ENCODE measurements around the gene GRHL1. TPM values are rescaled to one million over a fixed set of nuclear protein-coding genes. Genes with fewer than 3 reads are reported as not detected.
"Not testable (repeated sequence)": the region's sequence is repeated elsewhere in the genome, so short reads cannot be mapped to it uniquely, and the experiment has no call there.

GRHL1 gene
- total and polyA plus RNA-seq, 9 of the 15 experiments (the other 6 are each of a cell fraction or from before 2014, with no cell fraction given) = 1.7 to 6.1 (median 4.7) TPM

- Histone ChIP-seq H3K79me2 (ENCODE audit: control insufficient read depth, insufficient read depth, low read length) (peaks cover 54% of the 10 kb centered on the region), H3K4me1 (replicated peaks in 1 of 2; ENCODE audit: control insufficient read depth in 2 of 2, insufficient read depth in 2 of 2, low read length in 2 of 2) (peaks cover 43 to 73% of the 10 kb centered on the region in 2 experiments), H3K9ac (ENCODE audit: insufficient read depth in 1 of 2, low read depth in 2 of 2, low read length in 2 of 2) (peak overlapping the region; percentile 89 to 91), H3K4me2 (ENCODE audit: insufficient read depth, low read length) (peak overlapping the region; percentile 97), H3K4me3 (peak overlapping the region; percentile 47), H2AFZ (ENCODE audit: low read depth, low read length) (peak overlapping the region; percentile 89), H3K27ac (ENCODE audit: extremely low read depth, low read depth, low read length) (peak overlapping the region; percentile 96)
- H3K9me3 ChIP-seq (replicated peaks; ENCODE audit: control insufficient read depth, insufficient read depth, low read depth, low read length); H3K27me3 ChIP-seq (ENCODE audit: control insufficient read depth in 2 of 2, insufficient read depth in 2 of 2, low read length in 2 of 2); H4K20me1 ChIP-seq (replicated peaks; ENCODE audit: control insufficient read depth, insufficient read depth, low read length); in situ Hi-C loops (cut with MboI); H3K9me1 ChIP-seq (ENCODE audit: control insufficient read depth, insufficient read depth, low read length); ATAC-seq; FAIRE-seq; CTCF ChIA-PET (ENCODE audit: low intra/inter-chr PET ratio); H3K36me3 ChIP-seq (ENCODE audit: control insufficient read depth, insufficient read depth, low read length); BruUV-seq (replicated peaks); DNase-seq (ENCODE audit: extremely low read depth in 1 of 4, low spot score in 3 of 4); intact Hi-C loops (cut with micrococcal nuclease): not testable (repeated sequence)
- POLR2A ChIA-PET = interaction anchor here (0.6 to 1.8 kb wide), 8 partner anchors 8 to 907 kb away, joined by 3 to 5 read pairs (median 4); no protein-coding TSS in a partner anchor
- 0 out of 2 replicates have a peak, but pooled peaks have one; percentile 9 for TF ChIP-seq RBFOX2 (IDR thresholded peaks at IDR 0.05; ENCODE audit: low read depth, low read length)
- 25% methylated on average over 8 of the region's 8 CpGs for WGBS (ENCODE audit: insufficient coverage, low coverage, missing lambda C conversion rate)
These were observed 79.3 kb downstream of the GRHL1 start for GRCh38 chr2:10030798-10031197.

- no TSS peak for BruUV-seq (replicated peaks)
- TF ChIP-seq CBX8 (IDR thresholded peaks at IDR 0.05; ENCODE audit: borderline replicate concordance, extremely low read depth, low read depth, low read length, poor library complexity, severe bottlenecking) (no peak), PCBP1 (IDR thresholded peaks at IDR 0.05; ENCODE audit: low read depth, low read length, poor library complexity, severe bottlenecking) (no peak)
These were observed 80.6 kb downstream of the GRHL1 start for GRCh38 chr2:10031886-10032745.

More at GRCh38 chr2:10031886-10032745, 80.6 kb downstream of the GRHL1 start:
- peak overlapping the region; percentile 97 for H3K4me2 ChIP-seq (ENCODE audit: insufficient read depth, low read length)
- H3K9me1 ChIP-seq (ENCODE audit: control insufficient read depth, insufficient read depth, low read length) = no peaks in the 10 kb centered on the region
- H4K20me1 ChIP-seq (replicated peaks; ENCODE audit: control insufficient read depth, insufficient read depth, low read length) = no peaks in the 10 kb centered on the region
- no peak overlapping the region for H3K27ac ChIP-seq (ENCODE audit: extremely low read depth, low read depth, low read length)
- no peak overlapping the region for H3K4me3 ChIP-seq
- H3K27me3 ChIP-seq (ENCODE audit: control insufficient read depth in 2 of 2, insufficient read depth in 2 of 2, low read length in 2 of 2) = no peaks in the 10 kb centered on the region; a peak in 1 of 5 replicates
- intact Hi-C loops (cut with micrococcal nuclease) = no loop called here
- H3K36me3 ChIP-seq (ENCODE audit: control insufficient read depth, insufficient read depth, low read length) = 0 out of 3 replicates have a peak, but pooled peaks cover 4% of the 10 kb centered on the region
- H3K79me2 ChIP-seq (ENCODE audit: control insufficient read depth, insufficient read depth, low read length) = peaks cover 55% of the 10 kb centered on the region
- peaks cover 43 to 83% of the 10 kb centered on the region in 2 experiments for H3K4me1 ChIP-seq (replicated peaks in 1 of 2; ENCODE audit: control insufficient read depth in 2 of 2, insufficient read depth in 2 of 2, low read length in 2 of 2)
- 74% methylated on average over 18 of the region's 20 CpGs for WGBS (ENCODE audit: insufficient coverage, low coverage, missing lambda C conversion rate)
- no peak for ATAC-seq
- no peak overlapping the region for H2AFZ ChIP-seq (ENCODE audit: low read depth, low read length)
- in situ Hi-C loops (cut with MboI) = no loop called here
- POLR2A ChIA-PET = interaction anchor here (0.7 to 1.8 kb wide), 6 partner anchors 10 to 25 kb away, joined by 3 to 5 read pairs (median 4); no protein-coding TSS in a partner anchor
- CTCF ChIA-PET (ENCODE audit: low intra/inter-chr PET ratio) = no interaction called here
- no peaks in the 10 kb centered on the region for H3K9me3 ChIP-seq (replicated peaks; ENCODE audit: control insufficient read depth, insufficient read depth, low read depth, low read length)
- peak overlapping the region; percentile 86 to 91; a peak in 3 of 4 replicates for H3K9ac ChIP-seq (ENCODE audit: insufficient read depth in 1 of 2, low read depth in 2 of 2, low read length in 2 of 2)
- no peak for FAIRE-seq
- no peak for DNase-seq (ENCODE audit: extremely low read depth in 1 of 4, low spot score in 3 of 4)

Measured in K562 (cell line).